Measurements from ENCODE around the gene CSNK1A1L.

DNA sequence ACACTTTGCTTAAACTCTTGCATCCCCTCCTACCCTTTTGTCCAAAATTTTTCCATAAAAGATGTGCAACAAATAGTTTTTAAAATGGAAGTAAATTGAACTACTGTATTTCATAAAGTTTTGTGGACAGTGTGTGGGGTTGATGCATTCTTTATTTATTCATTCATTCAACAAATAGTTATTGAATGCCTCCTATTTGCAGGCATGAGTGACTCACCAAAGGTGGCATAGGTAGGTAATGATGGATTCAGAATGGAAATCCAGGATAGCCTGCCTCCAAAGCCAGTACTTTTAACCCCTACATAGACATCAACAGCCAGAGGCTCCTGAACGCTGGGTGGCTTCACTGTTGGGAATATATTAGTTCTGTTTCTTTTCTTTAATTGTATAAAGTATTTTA is 2.4 kb upstream of the CSNK1A1L start:
- TF ChIP-seq, protein P1, sequence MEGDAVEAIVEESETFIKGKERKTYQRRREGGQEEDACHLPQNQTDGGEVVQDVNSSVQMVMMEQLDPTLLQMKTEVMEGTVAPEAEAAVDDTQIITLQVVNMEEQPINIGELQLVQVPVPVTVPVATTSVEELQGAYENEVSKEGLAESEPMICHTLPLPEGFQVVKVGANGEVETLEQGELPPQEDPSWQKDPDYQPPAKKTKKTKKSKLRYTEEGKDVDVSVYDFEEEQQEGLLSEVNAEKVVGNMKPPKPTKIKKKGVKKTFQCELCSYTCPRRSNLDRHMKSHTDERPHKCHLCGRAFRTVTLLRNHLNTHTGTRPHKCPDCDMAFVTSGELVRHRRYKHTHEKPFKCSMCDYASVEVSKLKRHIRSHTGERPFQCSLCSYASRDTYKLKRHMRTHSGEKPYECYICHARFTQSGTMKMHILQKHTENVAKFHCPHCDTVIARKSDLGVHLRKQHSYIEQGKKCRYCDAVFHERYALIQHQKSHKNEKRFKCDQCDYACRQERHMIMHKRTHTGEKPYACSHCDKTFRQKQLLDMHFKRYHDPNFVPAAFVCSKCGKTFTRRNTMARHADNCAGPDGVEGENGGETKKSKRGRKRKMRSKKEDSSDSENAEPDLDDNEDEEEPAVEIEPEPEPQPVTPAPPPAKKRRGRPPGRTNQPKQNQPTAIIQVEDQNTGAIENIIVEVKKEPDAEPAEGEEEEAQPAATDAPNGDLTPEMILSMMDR (IDR thresholded peaks at IDR 0.05): no peak
- TF ChIP-seq POLR2A (IDR thresholded peaks at IDR 0.05): no peak
